ENCODE measurements around the gene CEND1.
A peak's percentile ranks its signal among the peaks of the same experiment; 100 is the strongest.
"Not testable (repeated sequence)": the region's sequence is repeated elsewhere in the genome, so short reads cannot be mapped to it uniquely, and the experiment has no call there.

The CEND1 gene

DNA sequence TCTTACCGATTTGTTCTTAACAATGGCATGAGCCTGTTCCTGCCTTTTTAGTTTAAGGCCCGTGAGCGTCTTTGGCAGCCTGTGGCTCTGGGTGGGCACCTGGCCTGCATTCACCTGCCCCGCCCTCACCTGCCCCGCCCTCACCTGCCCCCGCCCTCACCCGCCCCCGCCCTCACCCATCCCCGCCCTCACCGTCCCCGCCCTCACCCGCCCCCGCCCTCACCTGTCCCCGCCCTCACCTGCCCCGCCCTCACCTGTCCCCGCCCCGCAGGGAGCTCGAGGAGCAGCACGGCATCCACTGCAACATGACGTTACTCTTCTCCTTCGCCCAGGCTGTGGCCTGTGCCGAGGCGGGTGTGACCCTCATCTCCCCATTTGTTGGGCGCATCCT is 26.8 kb downstream of the CEND1 start:
- TF ChIP-seq TAF1 (IDR thresholded peaks at IDR 0.05; ENCODE audit: borderline replicate concordance, low read depth, low read length) = no peak
- TF ChIP-seq POLR2A (IDR thresholded peaks at IDR 0.05; ENCODE audit: low read depth, low read length) = no peak
- no peak for TF ChIP-seq POLR2AphosphoS5 (IDR thresholded peaks at IDR 0.05; ENCODE audit: low read depth, low read length)
- DNase-seq (ENCODE audit: insufficient read length) (no peak), FAIRE-seq (no peak)

DNA sequence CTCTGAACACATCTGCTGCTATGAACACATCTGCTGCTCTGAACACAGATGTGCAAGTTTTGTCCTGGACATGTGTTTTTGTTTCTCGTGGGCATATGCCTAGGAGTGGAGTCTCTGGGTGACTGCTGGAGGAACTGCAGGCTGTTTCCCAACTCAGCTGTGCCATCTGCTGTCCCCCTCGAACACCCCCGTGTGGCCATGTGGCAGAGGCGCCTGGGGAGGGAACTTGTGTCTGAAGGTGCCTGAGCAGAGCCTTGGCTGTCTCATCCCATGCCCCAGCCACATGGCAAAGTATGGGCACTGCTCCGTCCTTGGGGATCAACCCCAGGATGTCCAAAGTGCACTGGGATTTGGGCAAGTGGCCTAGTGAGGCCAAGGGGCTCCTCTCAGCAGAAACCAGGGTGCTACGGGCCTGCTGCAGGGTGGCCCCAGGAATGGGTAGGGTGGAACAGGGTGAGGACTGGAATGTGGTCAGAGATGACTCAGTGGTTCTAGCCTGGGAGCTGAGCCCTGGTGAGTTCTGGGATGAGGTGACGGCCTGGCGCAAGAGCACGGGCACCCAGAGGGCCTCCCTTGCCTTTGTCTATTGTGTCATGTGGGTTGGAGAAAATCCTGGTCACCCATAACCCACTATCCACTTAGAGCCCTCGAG is 27.3 kb downstream of the CEND1 start:
- DNase-seq (ENCODE audit: insufficient read length) = peak; percentile 17
- TF ChIP-seq POLR2AphosphoS5 (IDR thresholded peaks at IDR 0.05; ENCODE audit: low read depth, low read length) = no peak
- no peak for FAIRE-seq

DNA sequence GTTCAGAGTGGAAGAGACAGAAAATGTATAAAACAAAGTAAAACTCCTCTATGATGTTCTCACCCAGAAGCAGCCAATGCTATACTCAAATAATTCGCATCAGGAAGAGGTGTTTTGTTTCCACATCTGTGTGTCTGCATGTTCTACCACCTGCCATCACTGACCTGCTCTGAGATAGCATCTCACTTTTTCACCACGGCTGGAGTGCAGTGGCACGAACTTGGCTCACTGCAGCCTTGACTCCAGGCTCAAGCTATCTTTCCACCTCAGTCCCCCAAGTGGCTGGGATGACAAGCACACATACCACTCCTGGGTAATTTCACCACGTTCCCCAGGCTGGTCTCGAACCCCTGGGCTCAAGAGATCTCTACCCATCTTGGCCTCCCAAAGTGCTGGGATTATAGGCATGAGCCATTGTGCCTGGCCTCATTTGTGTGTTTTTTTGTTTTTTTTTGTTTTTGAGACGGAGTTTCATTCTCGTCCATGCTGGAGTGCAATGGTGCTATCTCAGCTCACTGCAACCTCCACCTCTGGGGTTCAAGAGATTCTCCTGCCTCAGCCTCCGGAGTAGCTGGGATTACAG is 28.3 kb downstream of the CEND1 start:
- FAIRE-seq = no peak
- no peak; the same call in 1 of the 2 replicates for TF ChIP-seq POLR2A (IDR thresholded peaks at IDR 0.05; ENCODE audit: low read depth, low read length)
- 0 out of 2 replicates have a peak, but pooled peaks have one; percentile 47 for TF ChIP-seq POLR2AphosphoS5 (IDR thresholded peaks at IDR 0.05; ENCODE audit: low read depth, low read length)
- DNase-seq (ENCODE audit: insufficient read length) = no peak

DNA sequence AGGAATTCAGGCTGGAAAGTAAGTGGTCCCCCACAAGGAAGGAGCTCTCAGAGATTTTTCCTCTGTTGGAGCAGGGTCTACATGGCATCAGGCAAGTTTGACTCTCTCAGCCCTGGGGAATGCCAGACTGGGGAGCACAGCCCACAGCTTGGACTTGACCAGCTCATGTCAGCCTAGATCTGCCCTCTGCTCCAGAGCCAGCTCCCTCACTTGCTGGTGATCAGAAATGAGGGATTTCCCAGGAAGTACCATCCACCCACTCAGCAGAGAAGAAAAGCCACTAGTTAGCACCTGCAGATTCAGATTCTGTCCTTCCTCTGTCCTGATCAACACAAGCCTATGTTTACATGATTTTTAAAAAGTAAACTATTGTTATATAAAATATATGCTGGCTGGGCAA is 29.7 kb downstream of the CEND1 start:
- FAIRE-seq = no peak
- no peak for DNase-seq (ENCODE audit: insufficient read length)
- no peak for TF ChIP-seq TAF1 (IDR thresholded peaks at IDR 0.05; ENCODE audit: borderline replicate concordance, low read depth, low read length)
- TF ChIP-seq POLR2A (IDR thresholded peaks at IDR 0.05; ENCODE audit: low read depth, low read length) = no peak
- no peak for TF ChIP-seq POLR2AphosphoS5 (IDR thresholded peaks at IDR 0.05; ENCODE audit: low read depth, low read length)

DNA sequence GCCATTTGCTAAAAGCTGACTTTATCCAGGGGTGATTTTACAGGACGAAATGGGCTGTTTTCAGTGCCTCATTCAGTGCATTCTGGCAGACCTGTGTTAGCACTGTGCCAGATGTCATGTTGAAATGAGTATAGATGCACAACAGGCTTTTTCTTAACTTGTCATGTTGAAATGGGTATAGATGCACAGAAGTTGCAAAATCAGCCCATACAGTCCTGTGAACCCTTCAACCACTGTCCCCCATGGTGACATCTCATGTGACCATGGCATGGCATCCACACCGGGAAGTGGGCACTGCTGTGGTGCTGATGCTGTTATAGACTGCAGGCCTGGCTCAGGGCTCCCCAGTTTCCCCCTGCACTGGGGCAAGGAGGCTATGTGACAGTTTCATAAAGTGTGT is 40.2 kb downstream of the CEND1 start:
- TF ChIP-seq POLR2A (IDR thresholded peaks at IDR 0.05; ENCODE audit: low read depth, low read length) (no peak), TAF1 (IDR thresholded peaks at IDR 0.05; ENCODE audit: borderline replicate concordance, low read depth, low read length) (no peak), POLR2AphosphoS5 (IDR thresholded peaks at IDR 0.05; ENCODE audit: low read depth, low read length) (no peak)
- DNase-seq (ENCODE audit: insufficient read length) (no peak), FAIRE-seq (peak; percentile 80)

DNA sequence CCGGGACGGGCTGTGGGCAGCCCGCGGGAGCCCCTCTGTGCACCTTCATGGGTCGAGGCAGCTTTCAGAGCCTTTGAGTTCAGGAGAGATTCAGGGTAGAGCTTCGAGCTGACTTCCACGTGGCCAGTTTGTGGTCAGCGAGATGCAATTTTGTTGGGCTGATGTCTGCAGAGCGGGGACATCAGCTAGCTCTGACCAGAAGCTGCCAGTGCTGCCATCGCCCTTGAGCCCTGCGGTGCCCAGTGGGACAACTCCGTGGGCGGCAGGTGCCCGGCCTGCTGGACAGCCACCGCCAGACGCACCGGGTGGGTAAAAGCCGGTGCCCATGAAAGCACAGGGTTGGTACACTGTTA is 41.9 kb downstream of the CEND1 start:
- FAIRE-seq (peak; percentile 76), DNase-seq (ENCODE audit: insufficient read length) (no peak)
- TF ChIP-seq POLR2A (IDR thresholded peaks at IDR 0.05; ENCODE audit: low read depth, low read length) (no peak), TAF1 (IDR thresholded peaks at IDR 0.05; ENCODE audit: borderline replicate concordance, low read depth, low read length) (no peak), POLR2AphosphoS5 (IDR thresholded peaks at IDR 0.05; ENCODE audit: low read depth, low read length) (no peak)

DNA sequence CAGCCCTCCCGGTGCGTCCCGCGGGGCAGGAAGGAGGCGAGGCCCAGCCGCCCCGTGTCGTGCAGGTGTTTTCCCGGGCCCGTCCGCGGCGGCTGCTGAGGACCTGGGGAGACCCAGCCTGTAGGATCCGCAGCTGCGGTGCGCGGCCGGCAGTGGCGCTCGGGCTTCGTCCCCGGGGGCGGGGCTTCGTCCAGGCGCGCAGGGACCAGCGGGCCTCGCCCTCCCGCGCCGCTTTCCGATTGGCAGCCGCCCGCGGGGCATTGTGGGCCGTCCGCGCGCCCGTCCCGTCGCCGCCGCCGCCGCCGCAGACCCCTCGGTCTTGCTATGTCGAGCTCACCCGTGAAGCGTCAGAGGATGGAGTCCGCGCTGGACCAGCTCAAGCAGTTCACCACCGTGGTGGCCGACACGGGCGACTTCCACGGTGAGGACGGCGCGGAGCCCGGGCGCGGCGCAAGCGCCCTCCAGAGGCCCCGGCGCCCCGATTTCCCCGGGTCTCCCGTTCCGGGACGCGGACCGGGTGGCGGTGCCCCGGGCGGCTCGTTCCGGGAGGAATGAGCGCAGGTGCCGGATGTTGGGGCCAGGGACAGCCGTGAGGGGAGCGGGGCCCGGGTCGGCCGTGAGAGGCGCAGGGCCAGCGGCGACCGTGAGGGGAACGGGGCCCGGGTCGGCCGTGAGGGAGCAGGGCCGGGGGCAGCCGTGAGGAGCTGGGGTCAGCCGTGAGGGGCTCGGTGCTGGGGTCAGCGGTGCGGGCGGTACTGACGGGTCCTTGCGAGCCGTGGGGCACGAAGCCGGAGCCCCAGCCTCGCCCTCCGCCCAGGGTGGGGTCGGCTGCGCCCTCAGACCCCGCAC is 42.5 kb downstream of the CEND1 start, which contains the start of gene TALDO1:
TSS of gene TALDO1 (plus strand) at position 307 of the 849 bp plus-strand sequence. CDS start at position 325, 18 bp downstream.
- peak; percentile 98 for DNase-seq (ENCODE audit: insufficient read length)
- TF ChIP-seq POLR2A (IDR thresholded peaks at IDR 0.05; ENCODE audit: low read depth, low read length) = peak; percentile 68
- no peak for TF ChIP-seq POLR2AphosphoS5 (IDR thresholded peaks at IDR 0.05; ENCODE audit: low read depth, low read length)
- peak; percentile 99 for FAIRE-seq

DNA sequence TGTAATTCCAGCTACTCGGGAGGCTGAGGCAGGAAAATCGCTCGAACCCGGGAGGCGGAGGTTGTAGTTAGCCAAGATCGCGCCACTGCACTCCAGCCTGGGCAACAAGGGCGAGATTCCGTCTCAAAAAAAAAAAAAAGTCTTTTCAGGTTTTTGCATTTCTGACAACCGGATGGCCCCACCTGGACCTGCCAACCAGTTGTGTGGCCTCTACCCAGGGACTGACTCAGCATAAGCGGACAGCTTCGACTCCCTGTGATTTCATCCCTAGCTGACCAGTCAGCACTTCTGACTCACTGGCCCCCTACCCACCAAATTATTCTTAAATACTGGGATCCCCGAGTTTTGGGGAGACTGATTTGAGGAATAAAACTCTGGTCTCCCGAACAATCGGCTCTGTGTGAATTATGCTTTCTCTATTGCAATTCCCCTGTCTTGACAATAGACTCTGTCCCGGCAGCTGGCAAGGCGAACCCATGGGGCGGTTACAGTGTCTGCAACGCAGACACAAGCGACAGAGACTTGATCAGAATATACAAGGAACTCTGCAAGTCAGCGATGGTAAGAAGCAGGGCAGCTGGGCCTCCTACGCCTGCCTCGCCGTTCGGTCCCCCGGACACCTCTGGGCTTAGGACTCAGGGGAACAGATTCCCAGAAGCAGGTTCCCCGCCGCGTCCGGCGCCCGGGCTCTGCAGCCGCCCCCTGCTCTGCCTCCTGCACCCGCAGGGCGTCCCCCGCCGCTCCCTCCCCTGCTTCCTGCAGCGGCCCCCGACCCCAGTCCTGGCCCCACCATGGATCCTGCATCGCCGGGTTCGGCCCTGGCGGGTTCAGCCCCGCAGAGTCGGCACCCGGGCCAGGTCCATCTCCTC is 43.4 kb downstream of the CEND1 start:
- no peak for DNase-seq (ENCODE audit: insufficient read length)
- FAIRE-seq = no peak
- TF ChIP-seq TAF1 (IDR thresholded peaks at IDR 0.05; ENCODE audit: borderline replicate concordance, low read depth, low read length) = no peak
- no peak for TF ChIP-seq POLR2AphosphoS5 (IDR thresholded peaks at IDR 0.05; ENCODE audit: low read depth, low read length)
- TF ChIP-seq POLR2A (IDR thresholded peaks at IDR 0.05; ENCODE audit: low read depth, low read length) = no peak

DNA sequence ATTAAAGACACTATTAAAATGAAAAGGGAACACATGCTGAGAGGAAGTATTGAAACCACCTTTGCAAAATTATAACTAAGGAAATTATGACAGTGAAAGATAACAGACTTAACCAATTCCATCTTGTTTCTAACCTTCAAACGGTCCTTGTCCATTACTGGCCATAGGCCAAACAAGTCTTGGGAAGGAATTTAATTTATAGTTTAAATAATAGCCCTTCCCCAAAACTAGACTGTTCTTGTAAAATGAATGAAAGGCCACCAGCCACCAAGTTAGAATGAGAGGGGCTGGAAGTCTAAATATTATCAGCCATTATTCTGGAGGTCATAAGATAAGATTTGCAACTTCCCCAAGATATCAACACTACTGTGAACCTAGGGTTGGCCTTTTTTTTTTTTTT is 44.5 kb downstream of the CEND1 start:
- DNase-seq (ENCODE audit: insufficient read length) (no peak), FAIRE-seq (no peak)
- TF ChIP-seq POLR2AphosphoS5 (IDR thresholded peaks at IDR 0.05; ENCODE audit: low read depth, low read length) (no peak), POLR2A (IDR thresholded peaks at IDR 0.05; ENCODE audit: low read depth, low read length) (no peak), TAF1 (IDR thresholded peaks at IDR 0.05; ENCODE audit: borderline replicate concordance, low read depth, low read length) (no peak)

DNA sequence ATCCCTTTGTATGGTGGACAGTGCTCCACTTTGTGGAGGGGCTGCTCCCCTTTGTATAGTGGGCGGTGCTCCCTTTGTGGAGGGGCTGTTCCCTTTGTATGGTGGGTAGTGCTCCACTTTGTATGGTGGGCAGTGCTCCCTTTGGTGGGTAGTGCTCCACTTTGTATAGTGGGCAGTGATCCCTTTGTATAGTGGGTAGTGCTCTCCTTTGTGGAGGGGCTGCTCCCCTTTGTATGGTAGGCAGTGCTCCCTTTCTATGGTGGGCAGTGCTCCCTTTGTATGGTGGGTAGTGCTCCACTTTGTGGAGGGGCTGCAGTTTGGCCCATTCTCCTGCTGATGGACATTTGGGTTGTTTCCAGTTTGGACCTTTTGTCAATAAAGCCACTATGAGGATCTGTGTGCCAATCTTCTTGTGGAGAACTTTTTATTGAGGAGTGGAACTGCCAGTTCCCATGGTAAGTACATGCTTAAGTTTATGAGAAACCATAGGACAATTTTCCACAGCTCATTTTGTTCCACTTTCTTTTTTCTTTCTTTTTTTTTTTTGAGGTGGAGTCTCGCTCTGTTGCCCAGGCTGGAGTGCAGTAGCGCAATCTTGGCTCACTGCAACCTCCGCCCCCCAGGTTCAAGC is 47.2 kb downstream of the CEND1 start:
- DNase-seq (ENCODE audit: insufficient read length) (no peak), FAIRE-seq (no peak)
- TF ChIP-seq TAF1 (IDR thresholded peaks at IDR 0.05; ENCODE audit: borderline replicate concordance, low read depth, low read length) (no peak), POLR2AphosphoS5 (IDR thresholded peaks at IDR 0.05; ENCODE audit: low read depth, low read length) (no peak), POLR2A (IDR thresholded peaks at IDR 0.05; ENCODE audit: low read depth, low read length) (no peak)

DNA sequence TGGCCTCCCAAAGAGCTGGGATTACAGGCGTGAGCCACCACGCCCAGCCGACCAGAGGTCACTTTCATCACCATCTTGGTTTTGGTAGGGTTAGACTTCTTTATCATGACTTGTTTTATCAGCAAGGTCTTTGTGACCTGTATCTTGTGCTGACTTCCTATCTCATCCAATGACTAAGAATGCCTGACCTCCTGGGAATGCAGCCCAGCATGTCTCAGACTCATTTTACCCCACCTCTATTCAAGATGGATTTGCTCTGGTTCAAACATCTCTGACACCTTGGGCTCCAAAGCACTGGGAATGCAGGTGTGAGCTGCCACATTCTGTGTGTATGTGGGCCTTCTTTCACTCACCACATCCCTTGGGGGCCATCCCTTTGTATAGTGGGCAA is 47.7 kb downstream of the CEND1 start:
- FAIRE-seq = no peak
- no peak for TF ChIP-seq POLR2AphosphoS5 (IDR thresholded peaks at IDR 0.05; ENCODE audit: low read depth, low read length)
- no peak for TF ChIP-seq TAF1 (IDR thresholded peaks at IDR 0.05; ENCODE audit: borderline replicate concordance, low read depth, low read length)
- no peak for TF ChIP-seq POLR2A (IDR thresholded peaks at IDR 0.05; ENCODE audit: low read depth, low read length)
- DNase-seq (ENCODE audit: insufficient read length) = no peak

DNA sequence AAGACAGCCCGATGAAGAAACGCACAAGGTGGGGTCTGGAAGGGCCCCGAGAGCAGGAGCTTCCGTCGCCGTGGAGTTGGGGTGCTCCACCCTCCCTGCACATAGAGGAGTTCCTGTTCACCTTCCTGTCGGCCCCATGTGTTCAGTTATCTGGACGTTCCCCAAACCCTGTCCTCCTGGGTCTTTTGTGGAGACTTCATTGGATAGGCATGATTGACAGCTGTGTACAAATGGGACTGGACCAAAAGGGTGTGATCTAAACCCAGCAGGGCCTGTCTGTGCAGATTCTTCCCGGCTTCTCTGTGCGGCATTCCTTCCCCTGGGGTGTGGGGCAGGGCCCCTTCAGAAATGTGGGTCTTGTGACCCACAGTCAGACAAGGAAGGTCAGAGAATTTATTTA is 52.0 kb downstream of the CEND1 start:
- DNase-seq (ENCODE audit: insufficient read length) = not testable (repeated sequence)
- FAIRE-seq = peak; percentile 46
